ENCODE data around the gene RTP3.

RTP3 gene

DNA sequence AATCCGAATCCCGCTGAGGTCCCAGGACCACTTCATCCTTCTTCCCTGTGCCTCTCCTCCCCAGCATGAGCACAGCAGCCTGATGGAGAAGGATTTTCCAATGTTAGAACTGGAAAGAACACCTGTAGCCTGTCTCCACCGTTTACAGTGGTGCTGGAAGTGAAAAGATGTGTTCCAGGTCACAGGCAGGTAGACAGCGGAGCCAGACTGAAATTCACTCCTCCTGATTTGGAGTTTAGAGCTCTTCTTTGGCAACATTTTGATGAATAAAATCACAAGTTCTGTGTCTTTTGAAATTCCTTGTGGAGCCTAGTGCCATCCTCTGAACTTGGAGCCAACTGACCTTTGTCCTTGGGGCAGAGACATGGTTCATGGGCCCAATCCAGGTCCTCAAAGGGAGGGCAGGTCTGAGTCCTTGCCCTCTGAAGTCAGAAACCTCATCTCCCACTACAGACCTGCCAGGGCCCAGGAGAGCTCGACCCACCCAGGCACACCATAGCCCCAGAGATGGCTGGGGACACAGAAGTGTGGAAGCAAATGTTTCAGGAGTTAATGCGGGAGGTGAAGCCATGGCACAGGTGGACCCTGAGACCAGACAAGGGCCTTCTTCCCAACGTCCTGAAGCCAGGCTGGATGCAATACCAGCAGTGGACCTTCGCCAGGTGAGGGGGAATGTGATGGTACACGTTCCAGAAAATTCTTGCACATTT lies at the start of gene RTP3:
Gene RTP3 (plus strand): TSS at position 421 of the 710 bp plus-strand sequence. CDS start 87 bp downstream, at position 508.
- no peak for DNase-seq

- no peak for DNase-seq
Measured at GRCh38 chr3:46448721-46449120, 49.1 kb upstream of the RTP3 start.

GRCh38 chr3:46449755-46450552 lies 47.8 kb upstream of the RTP3 start:
- DNase-seq, result no peak

GRCh38 chr3:46453526-46454208 lies 44.1 kb upstream of the RTP3 start:
- no peak for DNase-seq

- DNase-seq, result no peak
Measured at GRCh38 chr3:46454209-46454595, 43.6 kb upstream of the RTP3 start.

DNA sequence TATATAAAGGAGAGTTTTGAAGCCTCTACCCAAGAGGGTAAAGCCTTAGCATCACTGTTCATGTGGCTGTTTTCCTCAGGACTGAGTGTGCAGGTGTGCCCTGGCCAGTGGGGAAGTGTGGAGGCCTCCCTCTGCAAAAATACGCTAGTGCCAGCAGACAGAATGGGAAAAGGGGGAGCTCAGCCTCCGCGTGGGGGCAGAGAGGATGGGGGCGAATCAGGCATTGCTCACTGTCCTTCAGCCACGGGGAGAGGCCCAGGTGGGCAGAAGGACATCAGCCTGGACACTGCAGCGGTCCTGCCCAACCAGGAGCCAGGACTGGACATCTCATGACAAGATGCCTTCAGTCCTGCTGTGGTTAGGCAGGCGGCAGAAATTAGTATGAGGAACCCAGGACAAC lies 43.2 kb upstream of the RTP3 start:
- no peak for DNase-seq

GRCh38 chr3:46455231-46456115 lies 42.3 kb upstream of the RTP3 start:
- DNase-seq, result no peak

DNA sequence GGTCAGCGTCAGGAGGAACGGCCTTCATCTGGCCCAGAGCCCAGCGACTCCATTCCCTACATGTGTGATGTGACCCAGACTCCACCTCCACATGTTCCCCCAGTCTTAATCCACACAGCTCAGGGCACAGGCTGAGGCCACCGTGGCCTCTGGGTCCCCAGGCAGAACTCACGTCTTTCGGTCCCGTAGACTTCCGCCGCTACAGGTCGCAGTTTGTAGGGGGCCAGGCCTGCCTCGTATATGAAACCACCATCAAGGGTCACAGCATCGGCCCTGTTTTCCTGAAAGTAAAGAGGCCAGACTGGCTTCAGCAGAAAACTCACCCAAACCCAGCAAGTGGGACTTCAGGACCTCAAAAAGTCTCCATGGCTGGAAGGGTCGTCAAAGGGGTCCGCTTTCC lies 41.7 kb upstream of the RTP3 start:
- no peak for DNase-seq

- no peak for DNase-seq
Measured at GRCh38 chr3:46460051-46460450, 37.7 kb upstream of the RTP3 start.

GRCh38 chr3:46462111-46462510 lies 35.7 kb upstream of the RTP3 start:
- DNase-seq, result no peak

GRCh38 chr3:46462511-46462910 lies 35.3 kb upstream of the RTP3 start:
- DNase-seq, result no peak

DNA sequence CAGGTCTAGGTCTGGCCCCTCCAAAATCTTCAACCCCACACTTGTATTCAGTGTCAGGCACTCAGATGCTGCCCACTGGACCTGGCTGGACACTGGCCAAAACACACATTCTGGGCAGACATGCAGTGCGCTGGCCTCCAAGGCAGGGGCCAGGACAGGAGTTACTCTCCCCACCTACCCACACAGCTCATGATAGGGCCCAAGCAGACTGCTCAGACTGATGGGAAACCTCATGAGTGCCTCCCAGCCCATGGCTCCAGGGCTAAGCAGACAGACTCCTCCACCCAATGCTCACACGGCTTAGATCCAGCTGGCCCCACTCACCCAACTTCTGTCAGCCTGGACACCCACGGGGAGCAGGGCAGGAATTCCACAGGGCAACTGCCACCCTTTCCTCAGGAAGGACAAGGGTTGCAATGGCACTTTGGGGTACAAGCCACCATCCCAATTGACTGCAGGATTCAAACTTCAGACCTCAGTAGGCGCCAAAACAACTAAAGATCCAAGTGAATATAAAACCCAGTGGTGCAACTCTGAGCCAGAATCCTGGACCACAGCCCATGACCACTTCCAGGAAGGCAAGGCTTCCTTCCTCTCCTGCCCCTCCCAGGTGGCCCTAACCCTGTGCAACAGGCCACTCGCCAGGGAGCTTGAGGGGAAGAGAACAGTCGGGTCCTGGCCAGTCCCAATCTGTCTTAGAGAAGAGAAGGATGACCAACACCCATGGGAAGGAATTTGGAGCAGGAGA lies 34.5 kb upstream of the RTP3 start:
- no peak for DNase-seq

DNA sequence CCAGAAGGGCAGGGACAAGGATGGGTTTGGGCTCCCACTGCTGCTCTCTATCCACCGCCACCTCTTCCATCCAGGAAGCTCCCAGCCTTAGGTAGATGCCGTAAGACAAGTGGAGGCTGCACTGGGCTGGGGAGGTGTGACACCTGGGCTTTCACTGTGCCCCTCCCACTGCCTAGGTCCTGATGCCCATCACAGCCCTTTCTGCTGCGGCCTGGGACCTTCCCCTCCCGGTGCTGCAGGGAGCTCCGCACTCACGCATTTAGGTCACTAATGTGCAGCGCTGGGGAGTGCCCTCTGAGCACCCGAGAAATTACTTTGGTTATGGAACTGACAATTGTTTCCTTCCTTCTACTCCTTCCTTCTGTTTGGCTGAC lies 33.9 kb upstream of the RTP3 start:
- no peak for DNase-seq

DNA sequence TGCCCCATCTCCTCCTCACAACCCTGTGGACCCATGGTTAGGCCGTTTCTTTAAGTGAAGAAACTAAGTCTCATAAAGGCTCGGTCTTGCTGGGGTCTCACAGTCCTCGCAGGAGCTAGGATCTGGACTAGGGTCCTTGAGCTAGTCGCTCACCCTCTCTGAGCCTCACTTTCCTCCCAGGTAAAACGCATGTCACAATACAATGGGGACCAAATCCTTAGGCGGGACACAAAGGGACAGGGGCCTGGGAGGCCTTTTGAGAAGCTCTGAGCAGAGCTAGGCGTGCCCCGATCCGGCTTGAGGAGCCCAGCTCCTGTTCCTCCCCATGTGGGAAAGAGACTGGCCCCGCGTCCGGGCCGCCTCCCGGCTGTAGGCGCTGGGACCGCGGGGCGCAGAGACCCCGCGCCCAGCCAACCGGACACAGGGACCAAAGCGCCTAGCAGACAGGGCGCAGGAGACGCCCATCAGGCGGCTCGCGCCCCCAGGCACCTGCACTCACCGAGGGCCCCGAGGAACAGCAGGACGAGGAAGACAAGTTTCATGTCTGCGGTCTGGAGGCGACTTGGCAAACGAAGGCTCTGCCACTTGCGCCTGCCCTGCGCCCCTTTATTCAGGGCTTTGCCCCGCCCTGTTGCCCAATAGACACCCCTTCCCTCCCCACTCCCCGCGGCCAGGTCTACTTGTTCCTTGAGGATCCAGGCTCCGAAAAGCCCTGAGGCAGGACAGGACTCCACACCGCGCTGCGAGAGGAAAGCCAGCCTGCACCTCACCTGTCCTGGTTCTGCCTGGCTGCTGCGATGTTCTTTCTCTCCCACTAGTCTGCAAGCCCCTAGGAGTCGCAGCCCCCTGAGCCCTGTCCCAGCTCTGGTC lies 33.2 kb upstream of the RTP3 start, which contains the start of gene LTF:
Gene LTF (minus strand): TSS at position 580 of the 870 bp plus-strand sequence. CDS start 38 bp downstream, at position 542.
- no peak for DNase-seq

- DNase-seq, result no peak
Measured at GRCh38 chr3:46465196-46465520, 32.6 kb upstream of the RTP3 start.

DNA sequence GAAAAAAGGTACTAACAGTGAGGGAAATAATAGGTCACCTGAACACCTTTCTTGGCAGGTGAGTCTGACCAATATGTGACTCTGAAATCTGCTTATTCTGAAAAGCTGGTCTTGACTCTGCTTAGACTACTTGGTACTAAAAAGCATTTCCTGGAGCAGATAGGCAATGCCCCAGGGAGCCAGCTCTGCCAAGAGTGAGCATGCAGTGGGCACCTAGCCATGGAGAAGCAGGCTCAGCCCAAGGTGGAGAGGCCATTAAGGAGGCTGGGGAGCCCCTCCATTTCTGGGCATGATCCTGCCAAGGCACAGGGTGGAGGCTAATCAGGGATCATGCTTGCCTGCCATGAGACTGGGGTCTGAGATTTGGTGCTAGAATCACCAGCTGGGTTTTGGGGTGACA lies 31.5 kb upstream of the RTP3 start:
- no peak for DNase-seq

- DNase-seq, result no peak
Measured at GRCh38 chr3:46466871-46467403, 30.8 kb upstream of the RTP3 start.

- no peak for DNase-seq
Measured at GRCh38 chr3:46467562-46467961, 30.2 kb upstream of the RTP3 start.

GRCh38 chr3:46468753-46469600 lies 28.8 kb upstream of the RTP3 start:
- DNase-seq, result no peak
